NCI-H345 (cell line): ENCODE results near the gene SF3B1.
A peak's percentile ranks its signal among the peaks of the same experiment; 100 is the strongest.
"Not testable (repeated sequence)": the region's sequence is repeated elsewhere in the genome, so short reads cannot be mapped to it uniquely, and the experiment has no call there.

Experiments
- DNase-seq: peaks from one replicate; lab custom pipeline; 2025; lab: John Stamatoyannopoulos, UW

SF3B1 gene

DNA sequence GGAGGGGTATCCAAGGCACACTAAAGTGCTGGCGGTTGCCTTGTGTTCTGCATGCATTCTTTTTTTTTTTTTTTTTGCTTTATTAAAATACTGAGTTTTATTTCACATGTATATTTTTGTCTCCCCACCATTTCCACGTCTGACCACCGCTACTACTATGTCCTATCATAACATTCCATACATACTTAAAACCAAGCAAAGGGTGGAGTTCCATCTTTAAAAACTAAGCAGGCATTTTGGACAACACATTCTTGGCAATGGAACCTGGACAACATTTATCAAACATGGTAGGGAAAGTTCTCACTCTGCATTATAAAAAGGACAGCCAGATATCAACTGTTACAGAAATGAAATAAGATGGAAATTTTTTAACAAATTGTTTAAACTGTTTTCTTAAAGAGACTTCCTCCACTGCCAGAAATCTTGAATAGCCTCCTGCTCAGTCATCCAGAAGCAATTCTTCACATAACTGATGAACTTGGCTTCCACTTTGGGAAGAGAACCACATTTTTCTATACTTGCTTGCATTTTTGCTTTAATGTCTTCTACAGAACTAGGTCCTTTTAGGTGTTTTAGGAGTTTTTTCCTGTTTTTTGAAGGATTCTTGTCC lies 55.4 kb downstream of the SF3B1 start:
- DNase-seq: not testable (repeated sequence)

- DNase-seq: peak; percentile 75
Measured at GRCh38 chr2:197378494-197379307, 56.1 kb downstream of the SF3B1 start.

DNA sequence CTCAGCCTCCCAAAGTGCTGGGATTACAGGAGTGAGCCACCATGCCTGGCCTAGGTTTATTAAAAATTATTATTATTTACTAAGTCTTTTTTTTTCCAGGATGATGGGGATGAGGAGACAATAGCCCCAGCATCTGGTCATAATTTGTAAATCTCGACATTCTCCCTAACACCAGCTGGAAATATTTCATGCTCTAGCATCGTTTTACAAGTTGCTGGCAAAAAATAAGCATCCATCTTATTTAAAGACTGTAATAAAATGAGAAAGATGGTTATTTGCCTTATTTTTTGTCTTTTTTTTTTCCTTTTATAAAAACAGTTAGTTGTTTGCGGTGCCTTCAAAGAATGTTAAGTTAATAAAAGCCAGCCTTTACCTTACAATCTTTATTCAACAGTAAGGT lies 56.7 kb downstream of the SF3B1 start:
- no peak for DNase-seq

DNA sequence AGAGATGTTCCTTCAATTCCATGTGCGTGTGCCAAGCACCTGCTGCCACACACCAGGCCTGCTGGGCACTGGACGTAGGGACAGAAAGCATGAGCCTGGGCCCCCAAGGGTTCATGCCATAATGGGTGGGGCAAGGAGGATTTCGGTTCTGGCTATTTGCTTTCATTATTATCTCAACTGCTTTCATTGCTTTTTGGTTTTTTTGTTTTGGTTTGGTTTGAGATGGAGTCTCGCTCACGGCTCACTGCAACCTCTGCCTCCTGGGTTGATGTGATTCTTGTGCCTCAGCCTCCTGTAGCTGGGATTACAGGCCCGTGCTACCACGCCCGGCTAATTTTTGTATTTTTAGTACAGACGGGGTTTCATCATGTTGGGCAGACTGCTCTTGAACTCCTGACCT lies 57.2 kb downstream of the SF3B1 start:
- DNase-seq: no peak

DNA sequence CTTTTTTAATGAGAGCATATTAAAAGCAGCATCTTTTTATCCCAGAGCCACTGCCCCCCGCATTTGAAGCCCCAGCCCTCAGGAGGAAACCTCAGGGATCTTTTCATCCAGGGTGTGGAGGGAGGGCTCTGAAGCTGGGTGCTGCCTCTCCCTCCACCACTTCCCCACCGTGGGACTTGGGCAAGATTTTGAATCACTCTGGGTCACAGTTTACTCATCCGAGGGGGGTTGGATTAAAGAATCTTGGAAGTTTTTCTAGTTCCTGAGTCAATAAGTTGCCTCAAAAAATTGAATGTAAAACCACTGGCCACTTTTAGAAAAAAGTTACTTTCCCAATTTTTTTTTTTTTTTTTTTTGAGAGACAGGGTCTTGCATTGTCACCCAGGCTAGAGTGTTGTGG lies 62.2 kb downstream of the SF3B1 start:
- no peak for DNase-seq

DNA sequence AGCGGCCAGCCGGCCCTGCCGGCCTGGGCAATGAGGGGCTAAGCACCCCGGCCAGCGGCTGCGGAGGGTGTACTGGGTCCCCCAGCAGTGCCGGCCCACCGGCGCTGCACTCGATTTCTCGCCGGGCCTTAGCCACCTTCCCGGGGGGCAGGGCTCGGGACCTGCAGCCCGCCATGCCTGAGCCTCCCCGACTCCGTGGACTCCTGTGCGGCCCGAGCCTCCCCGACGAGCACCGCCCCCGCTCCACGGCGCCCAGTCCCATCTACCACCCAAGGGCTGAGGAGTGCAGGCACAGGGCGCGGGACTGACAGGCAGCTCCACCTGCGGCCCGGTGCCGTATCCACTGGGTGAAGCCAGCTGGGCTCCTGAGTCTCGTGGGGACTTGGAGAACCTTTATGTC lies 64.2 kb downstream of the SF3B1 start:
- not testable (repeated sequence) for DNase-seq

GRCh38 chr2:197369933-197370320 lies 64.9 kb downstream of the SF3B1 start:
- DNase-seq: no peak

- DNase-seq: no peak
Measured at GRCh38 chr2:197369228-197369932, 65.4 kb downstream of the SF3B1 start.

DNA sequence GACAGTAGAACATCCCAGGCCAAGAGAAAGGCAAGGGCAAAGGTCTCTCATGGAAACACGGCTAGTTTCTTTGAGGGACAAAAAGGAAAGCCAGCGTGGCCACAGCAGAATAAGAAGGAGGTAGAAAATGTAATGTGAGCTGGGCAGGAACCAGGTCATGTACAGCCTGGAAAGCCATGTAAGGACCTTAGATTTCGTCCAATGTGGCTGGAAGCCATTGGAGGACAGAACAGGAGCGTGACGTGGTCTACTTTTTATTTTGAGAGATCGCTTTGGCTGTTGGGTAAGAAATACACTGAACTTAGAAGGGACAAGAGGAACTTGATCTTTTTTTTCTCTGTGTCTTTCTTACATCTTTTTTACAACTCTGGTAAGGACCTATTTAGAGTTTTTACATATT lies 66.4 kb downstream of the SF3B1 start:
- no peak for DNase-seq

GRCh38 chr2:197363998-197364397 lies 70.8 kb downstream of the SF3B1 start:
- no peak for DNase-seq

DNA sequence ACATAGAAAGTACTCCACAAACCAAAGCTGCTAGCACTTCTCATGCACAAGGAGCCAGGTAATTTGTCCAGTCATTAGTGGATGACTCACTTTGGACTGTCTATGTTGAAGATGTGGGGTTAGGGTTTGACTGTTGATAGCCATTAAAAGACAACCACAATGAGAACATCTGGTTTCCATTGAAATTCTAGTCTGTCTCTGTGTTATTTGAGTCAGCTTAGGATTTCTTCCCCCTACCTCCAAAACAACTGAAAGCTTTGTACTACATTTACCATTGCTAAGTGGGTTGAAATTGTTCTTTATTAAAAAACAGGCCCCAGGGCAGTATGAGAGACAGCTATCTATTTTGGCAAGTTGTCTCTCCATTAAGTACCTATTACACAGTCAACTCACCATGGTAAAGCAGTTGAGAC lies 74.1 kb downstream of the SF3B1 start:
- no peak for DNase-seq

- DNase-seq: no peak
Measured at GRCh38 chr2:197359859-197360258, 75.0 kb downstream of the SF3B1 start.

DNA sequence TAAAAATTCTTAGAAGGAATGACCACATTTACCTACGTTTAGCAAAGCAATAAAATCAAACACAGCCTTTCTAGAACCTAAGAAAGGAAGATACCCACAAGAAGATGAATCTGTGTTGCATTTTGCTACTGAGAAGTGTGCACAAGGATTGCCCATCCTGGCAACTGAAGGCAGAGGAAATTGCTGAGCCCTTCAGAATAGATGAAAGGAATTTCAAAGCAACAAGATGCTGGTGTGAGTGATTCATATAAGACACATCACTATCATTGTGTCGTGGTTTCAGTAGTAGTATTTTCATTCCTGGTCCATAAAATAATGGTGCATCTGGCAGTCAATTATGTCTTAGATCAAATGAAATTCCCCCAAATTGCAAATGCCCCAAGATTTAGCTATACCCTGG lies 75.9 kb downstream of the SF3B1 start:
- DNase-seq: no peak

- no peak for DNase-seq
Measured at GRCh38 chr2:197357986-197358385, 76.8 kb downstream of the SF3B1 start.

DNA sequence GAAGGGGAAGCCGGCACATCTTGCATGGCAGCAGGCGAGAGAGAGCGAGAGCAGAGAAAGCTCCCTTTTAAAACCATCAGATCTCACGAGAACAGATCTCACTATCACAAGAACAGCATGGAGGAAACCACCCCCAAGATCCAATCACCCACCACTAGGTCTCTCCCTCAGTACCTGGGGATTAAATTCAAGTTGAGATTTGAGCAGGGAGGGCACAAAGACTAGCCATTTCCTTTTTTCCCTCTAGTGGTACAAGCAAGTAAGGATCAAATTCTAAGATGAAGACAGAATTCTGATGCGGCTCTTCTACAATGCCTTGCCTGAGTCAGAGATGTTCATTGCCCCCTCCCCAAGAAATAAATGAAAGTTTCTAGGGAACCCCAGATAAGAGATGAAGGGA lies 78.7 kb downstream of the SF3B1 start:
- no peak for DNase-seq

DNA sequence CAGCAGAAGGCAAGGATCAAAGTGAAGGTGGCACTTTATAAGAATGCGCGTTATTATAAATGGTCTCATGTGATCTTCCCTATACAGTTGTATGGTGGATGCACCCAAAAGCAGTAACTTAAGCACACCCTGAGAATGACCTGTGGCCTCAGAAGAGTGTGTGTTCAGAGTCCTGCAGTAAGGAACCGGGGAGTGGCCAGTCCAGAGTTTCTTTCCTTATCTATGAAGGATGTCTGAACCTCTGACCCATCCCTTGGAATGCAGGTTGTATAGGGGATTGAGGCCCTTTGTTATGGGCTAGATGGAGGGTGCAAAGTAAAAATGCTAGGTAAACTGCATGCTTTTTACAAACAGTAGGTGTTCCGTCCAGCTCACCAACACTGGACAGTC lies 80.7 kb downstream of the SF3B1 start:
- no peak for DNase-seq

- DNase-seq: no peak
Measured at GRCh38 chr2:197353393-197354168, 81.2 kb downstream of the SF3B1 start.

DNA sequence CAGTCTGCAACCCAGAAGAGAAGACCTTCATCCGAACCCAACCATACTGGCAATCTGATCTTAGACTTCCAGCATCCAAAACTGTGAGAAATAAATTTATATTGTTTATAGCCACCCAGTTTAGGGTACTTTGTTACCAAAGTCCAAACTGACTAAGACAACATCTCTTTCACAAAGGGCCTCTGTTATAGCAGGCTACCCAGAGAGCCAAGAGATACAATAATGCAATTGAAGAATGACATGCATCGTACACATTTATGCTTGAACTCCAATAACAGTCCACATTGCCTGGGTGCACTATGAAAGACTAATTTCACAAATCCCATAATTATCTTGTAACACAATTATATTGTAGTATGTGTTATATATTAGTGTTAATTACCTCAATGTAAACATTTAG lies 85.1 kb downstream of the SF3B1 start:
- DNase-seq: no peak

DNA sequence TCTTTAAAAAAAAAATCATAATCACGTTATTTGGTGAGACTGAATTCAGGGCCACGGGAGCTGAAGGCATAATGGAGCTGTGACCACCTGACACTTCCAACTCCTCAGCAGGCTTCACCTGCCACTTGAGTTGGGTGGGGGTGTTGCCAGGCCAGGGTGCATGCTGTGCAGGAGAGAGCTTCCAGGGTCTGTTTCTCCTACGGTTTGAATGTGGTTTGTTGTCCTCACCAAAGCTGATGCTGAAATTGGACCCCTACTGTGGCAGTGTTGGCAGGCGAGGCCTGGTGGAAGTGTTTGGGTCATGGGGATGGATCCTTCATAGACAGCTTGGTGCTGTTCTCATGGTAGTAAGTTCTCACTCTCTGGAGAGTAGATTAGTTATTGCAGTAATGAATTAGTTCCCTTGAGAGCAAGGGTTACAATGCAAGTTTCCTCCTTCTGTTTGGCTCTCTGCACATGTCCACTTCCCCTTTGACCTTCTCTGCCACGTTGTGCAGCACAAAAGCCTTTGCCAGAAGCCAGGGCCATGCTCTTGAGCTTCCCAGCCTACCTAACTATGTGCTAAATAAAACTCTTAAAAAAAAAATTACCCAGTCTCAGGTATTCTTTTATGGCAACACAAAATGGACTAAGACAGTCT lies 86.0 kb downstream of the SF3B1 start:
- DNase-seq: no peak

DNA sequence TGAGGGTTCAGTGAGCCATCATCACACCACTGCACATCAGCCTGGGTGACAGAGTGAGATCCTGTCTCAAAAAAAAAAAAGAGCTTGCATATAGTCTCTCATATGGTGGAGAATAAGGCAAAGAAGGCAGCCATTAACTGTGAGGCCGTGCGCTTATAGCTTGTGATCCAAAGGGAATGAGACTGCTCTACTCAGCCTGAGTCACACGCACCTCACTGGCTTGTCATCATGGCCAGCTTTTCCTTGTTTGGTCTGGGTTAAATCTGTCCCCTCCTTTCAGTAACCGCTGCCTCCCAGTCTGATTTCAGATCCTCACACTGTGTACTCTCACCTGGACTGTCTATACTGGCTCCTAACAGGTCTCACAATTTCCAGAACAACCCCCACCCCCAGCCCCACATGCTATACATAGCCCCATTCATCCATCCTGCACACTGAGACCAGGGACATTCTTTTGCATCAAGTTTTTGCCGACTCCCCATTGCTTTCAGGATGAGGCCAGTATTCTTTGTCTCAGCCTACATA lies 88.9 kb downstream of the SF3B1 start:
- DNase-seq: no peak

DNA sequence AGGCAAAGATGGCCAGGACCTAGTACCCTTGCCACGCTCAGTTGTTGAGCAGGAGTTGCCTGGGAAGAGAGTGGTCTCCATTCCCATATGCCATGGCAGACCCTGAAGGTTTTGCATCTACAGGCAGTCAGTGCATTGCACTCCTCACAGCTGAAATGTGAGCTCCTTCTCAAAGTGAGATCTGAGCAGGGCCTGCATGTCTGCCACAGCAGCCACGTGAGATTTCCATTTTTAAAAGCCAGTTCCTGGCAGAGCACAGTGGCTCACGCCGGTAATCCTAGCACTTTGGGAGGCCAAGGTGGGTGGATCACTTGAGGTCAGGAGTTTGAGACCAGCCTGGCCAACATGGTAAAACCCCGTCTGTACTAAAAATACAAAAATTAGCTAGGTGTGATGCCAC lies 90.9 kb downstream of the SF3B1 start:
- DNase-seq: not testable (repeated sequence)

DNA sequence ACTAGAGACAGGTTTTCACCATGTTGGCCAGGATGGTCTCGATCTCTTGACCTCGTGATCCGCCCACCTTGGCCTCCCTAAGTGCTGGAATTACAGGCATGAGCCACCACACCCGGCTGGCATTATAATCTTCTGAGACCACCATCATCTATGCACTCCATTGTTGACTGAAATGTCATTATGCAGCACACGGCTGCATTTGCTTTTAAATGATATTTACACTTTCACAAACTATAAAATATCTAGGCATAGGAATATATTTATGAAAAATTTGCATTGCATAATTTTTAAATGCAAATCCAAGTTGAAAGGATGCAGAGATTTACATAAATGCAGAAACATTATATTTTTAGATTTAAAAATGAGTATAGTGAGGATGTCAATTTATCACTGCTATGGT lies 94.2 kb downstream of the SF3B1 start:
- DNase-seq: no peak
